ENCODE results near the gene VAPB.

VAPB gene

DNA sequence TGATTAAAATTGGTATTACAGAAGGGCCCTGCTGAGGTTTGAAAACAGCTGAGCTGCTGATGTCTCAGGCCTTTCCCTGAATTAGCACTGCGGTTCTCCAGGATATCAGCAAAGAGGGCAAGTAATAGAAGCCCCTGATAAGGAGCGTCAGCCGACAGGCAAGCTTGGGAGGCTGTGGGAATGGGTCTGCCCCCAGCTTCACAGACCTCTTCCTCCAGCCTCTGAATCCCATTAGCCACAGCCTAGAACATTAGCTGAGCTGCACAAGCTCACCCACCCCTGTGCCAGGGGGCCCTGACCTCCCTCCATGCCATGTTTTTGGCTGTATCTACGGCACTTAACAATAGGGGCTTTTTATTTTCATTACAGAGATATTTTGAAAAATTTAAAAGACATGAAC lies 59.9 kb downstream of the VAPB start:
- peak; percentile 28; the same call in 1 of the 3 replicates for ATAC-seq
- TF ChIP-seq RARB (CRISPR knock-in tag; IDR thresholded peaks at IDR 0.05) = no peak
- no peak for TF ChIP-seq ESRRG (CRISPR knock-in tag; IDR thresholded peaks at IDR 0.05)
- TF ChIP-seq, protein P1, sequence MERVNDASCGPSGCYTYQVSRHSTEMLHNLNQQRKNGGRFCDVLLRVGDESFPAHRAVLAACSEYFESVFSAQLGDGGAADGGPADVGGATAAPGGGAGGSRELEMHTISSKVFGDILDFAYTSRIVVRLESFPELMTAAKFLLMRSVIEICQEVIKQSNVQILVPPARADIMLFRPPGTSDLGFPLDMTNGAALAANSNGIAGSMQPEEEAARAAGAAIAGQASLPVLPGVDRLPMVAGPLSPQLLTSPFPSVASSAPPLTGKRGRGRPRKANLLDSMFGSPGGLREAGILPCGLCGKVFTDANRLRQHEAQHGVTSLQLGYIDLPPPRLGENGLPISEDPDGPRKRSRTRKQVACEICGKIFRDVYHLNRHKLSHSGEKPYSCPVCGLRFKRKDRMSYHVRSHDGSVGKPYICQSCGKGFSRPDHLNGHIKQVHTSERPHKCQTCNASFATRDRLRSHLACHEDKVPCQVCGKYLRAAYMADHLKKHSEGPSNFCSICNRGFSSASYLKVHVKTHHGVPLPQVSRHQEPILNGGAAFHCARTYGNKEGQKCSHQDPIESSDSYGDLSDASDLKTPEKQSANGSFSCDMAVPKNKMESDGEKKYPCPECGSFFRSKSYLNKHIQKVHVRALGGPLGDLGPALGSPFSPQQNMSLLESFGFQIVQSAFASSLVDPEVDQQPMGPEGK (CRISPR knock-in tag; IDR thresholded peaks at IDR 0.05; ENCODE audit: borderline replicate concordance) = no peak
- no peak for TF ChIP-seq ZNF70 (CRISPR knock-in tag; IDR thresholded peaks at IDR 0.05)
- TF ChIP-seq, protein P2, sequence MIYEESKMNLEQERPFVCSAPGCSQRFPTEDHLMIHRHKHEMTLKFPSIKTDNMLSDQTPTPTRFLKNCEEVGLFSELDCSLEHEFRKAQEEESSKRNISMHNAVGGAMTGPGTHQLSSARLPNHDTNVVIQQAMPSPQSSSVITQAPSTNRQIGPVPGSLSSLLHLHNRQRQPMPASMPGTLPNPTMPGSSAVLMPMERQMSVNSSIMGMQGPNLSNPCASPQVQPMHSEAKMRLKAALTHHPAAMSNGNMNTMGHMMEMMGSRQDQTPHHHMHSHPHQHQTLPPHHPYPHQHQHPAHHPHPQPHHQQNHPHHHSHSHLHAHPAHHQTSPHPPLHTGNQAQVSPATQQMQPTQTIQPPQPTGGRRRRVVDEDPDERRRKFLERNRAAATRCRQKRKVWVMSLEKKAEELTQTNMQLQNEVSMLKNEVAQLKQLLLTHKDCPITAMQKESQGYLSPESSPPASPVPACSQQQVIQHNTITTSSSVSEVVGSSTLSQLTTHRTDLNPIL (CRISPR knock-in tag; IDR thresholded peaks at IDR 0.05; ENCODE audit: low read depth) = no peak
- no peak for TF ChIP-seq TCF4 (CRISPR knock-in tag; IDR thresholded peaks at IDR 0.05; ENCODE audit: borderline replicate concordance)
- TF ChIP-seq, protein P3, sequence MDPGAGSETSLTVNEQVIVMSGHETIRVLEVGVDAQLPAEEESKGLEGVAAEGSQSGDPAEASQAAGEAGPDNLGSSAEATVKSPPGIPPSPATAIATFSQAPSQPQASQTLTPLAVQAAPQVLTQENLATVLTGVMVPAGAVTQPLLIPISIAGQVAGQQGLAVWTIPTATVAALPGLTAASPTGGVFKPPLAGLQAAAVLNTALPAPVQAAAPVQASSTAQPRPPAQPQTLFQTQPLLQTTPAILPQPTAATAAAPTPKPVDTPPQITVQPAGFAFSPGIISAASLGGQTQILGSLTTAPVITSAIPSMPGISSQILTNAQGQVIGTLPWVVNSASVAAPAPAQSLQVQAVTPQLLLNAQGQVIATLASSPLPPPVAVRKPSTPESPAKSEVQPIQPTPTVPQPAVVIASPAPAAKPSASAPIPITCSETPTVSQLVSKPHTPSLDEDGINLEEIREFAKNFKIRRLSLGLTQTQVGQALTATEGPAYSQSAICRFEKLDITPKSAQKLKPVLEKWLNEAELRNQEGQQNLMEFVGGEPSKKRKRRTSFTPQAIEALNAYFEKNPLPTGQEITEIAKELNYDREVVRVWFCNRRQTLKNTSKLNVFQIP (CRISPR knock-in tag; IDR thresholded peaks at IDR 0.05; ENCODE audit: borderline replicate concordance, low read depth) = no peak
- TF ChIP-seq OSR1 (CRISPR knock-in tag; IDR thresholded peaks at IDR 0.05) = no peak
- no peak for TF ChIP-seq ZNF565 (CRISPR knock-in tag; conservative IDR thresholded peaks at IDR 0.05; ENCODE audit: low read depth)
- TF ChIP-seq ARNTL (CRISPR knock-in tag; IDR thresholded peaks at IDR 0.05; ENCODE audit: borderline replicate concordance, low read depth) = no peak
- no peak for TF ChIP-seq ZFP3 (CRISPR knock-in tag; IDR thresholded peaks at IDR 0.05)
- TF ChIP-seq GLIS3 (CRISPR knock-in tag; IDR thresholded peaks at IDR 0.05) = no peak
- TF ChIP-seq ZC3H10 (CRISPR knock-in tag; IDR thresholded peaks at IDR 0.05) = no peak
- TF ChIP-seq ZFP30 (CRISPR knock-in tag; IDR thresholded peaks at IDR 0.05) = no peak
- TF ChIP-seq ISL1 (CRISPR knock-in tag; IDR thresholded peaks at IDR 0.05) = no peak
- TF ChIP-seq, protein P4, sequence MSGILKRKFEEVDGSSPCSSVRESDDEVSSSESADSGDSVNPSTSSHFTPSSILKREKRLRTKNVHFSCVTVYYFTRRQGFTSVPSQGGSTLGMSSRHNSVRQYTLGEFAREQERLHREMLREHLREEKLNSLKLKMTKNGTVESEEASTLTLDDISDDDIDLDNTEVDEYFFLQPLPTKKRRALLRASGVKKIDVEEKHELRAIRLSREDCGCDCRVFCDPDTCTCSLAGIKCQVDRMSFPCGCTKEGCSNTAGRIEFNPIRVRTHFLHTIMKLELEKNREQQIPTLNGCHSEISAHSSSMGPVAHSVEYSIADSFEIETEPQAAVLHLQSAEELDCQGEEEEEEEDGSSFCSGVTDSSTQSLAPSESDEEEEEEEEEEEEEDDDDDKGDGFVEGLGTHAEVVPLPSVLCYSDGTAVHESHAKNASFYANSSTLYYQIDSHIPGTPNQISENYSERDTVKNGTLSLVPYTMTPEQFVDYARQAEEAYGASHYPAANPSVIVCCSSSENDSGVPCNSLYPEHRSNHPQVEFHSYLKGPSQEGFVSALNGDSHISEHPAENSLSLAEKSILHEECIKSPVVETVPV (CRISPR knock-in tag; IDR thresholded peaks at IDR 0.05) = no peak
- no peak for TF ChIP-seq CSDC2 (CRISPR knock-in tag; IDR thresholded peaks at IDR 0.05)
- TF ChIP-seq PPARA (CRISPR knock-in tag; IDR thresholded peaks at IDR 0.05; ENCODE audit: borderline replicate concordance) = no peak

DNA sequence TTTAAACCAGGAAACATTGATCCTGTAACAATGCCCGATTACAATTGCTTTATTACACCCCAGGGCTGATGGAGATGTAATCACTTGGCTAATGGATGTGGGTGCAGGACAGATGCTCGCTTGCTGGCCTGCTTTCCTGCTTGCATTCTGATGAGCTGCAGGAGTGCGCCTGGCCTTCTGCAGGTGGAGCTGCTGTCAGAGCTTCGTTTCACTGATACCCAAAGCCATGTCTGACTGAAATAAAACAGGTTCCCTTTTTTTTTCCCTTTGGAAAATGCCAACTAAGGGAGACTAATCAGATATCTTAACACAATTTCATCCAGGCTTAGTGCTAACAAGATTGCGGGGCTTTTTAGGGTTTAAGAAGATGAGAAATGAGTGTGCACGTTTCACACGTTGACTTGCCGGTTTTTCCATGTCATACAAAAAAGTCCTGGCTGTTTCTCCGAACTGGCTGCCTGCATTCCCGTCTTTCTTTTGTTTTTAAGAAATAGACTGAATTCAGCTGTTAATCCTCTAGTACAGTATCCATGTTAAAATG lies 60.7 kb downstream of the VAPB start:
- ATAC-seq = peak; percentile 50; the same call in 1 of the 3 replicates
- no peak for TF ChIP-seq ZFP30 (CRISPR knock-in tag; IDR thresholded peaks at IDR 0.05)
- TF ChIP-seq ISL1 (CRISPR knock-in tag; IDR thresholded peaks at IDR 0.05) = peak; percentile 18; the same call in 1 of the 2 replicates
- no peak for TF ChIP-seq ZNF70 (CRISPR knock-in tag; IDR thresholded peaks at IDR 0.05)
- TF ChIP-seq ESRRG (CRISPR knock-in tag; IDR thresholded peaks at IDR 0.05) = no peak
- TF ChIP-seq CSDC2 (CRISPR knock-in tag; IDR thresholded peaks at IDR 0.05) = no peak
- TF ChIP-seq, protein P1 (CRISPR knock-in tag; IDR thresholded peaks at IDR 0.05; ENCODE audit: borderline replicate concordance) = no peak
- TF ChIP-seq TCF4 (CRISPR knock-in tag; IDR thresholded peaks at IDR 0.05; ENCODE audit: borderline replicate concordance) = peak; percentile 87
- no peak for TF ChIP-seq RARB (CRISPR knock-in tag; IDR thresholded peaks at IDR 0.05)
- TF ChIP-seq, protein P5, sequence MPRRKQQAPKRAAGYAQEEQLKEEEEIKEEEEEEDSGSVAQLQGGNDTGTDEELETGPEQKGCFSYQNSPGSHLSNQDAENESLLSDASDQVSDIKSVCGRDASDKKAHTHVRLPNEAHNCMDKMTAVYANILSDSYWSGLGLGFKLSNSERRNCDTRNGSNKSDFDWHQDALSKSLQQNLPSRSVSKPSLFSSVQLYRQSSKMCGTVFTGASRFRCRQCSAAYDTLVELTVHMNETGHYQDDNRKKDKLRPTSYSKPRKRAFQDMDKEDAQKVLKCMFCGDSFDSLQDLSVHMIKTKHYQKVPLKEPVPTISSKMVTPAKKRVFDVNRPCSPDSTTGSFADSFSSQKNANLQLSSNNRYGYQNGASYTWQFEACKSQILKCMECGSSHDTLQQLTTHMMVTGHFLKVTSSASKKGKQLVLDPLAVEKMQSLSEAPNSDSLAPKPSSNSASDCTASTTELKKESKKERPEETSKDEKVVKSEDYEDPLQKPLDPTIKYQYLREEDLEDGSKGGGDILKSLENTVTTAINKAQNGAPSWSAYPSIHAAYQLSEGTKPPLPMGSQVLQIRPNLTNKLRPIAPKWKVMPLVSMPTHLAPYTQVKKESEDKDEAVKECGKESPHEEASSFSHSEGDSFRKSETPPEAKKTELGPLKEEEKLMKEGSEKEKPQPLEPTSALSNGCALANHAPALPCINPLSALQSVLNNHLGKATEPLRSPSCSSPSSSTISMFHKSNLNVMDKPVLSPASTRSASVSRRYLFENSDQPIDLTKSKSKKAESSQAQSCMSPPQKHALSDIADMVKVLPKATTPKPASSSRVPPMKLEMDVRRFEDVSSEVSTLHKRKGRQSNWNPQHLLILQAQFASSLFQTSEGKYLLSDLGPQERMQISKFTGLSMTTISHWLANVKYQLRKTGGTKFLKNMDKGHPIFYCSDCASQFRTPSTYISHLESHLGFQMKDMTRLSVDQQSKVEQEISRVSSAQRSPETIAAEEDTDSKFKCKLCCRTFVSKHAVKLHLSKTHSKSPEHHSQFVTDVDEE (CRISPR knock-in tag; IDR thresholded peaks at IDR 0.05) = peak; percentile 88
